ENCODE results near the gene MRTFA. TPM values are rescaled to one million over a fixed set of nuclear protein-coding genes. Genes with fewer than 3 reads are reported as not detected.
"Not testable (repeated sequence)": the region's sequence is repeated elsewhere in the genome, so short reads cannot be mapped to it uniquely, and the experiment has no call there.

The MRTFA gene
- total and polyA plus RNA-seq, 8 donors, result 11.1 to 706 (median 61.2) TPM

- TF ChIP-seq POLR2AphosphoS5 (IDR thresholded peaks at IDR 0.05), result no peak
- TF ChIP-seq POLR2A (IDR thresholded peaks at IDR 0.05), result no peak
- TF ChIP-seq EP300 (IDR thresholded peaks at IDR 0.05), result no peak
- TF ChIP-seq CTCF (IDR thresholded peaks at IDR 0.05), result no peak
Observed at GRCh38 chr22:40665312-40665711, 28.8 kb upstream of the MRTFA start.

GRCh38 chr22:40661671-40662070 is 25.2 kb upstream of the MRTFA start:
- no peak overlapping the region for H3K27ac ChIP-seq
- no peaks in the 10 kb centered on the region for H3K27me3 ChIP-seq
- H3K4me1 ChIP-seq, result peaks cover 0 to 19% (median 12%) of the 10 kb centered on the region in 4 donors
- DNase-seq, result no peak
- no peaks in the 10 kb centered on the region for H3K36me3 ChIP-seq
- WGBS, 5 donors, result 89 to 96% (median 93%) methylated on average over 7 of the region's 7 CpGs
- H3K4me3 ChIP-seq, result no peak overlapping the region
- intact Hi-C loops (cut with DNase I; ENCODE audit: low total_unique reads), result no loop called here
- TF ChIP-seq EP300 (IDR thresholded peaks at IDR 0.05) (no peak), CTCF (IDR thresholded peaks at IDR 0.05) (no peak), POLR2AphosphoS5 (IDR thresholded peaks at IDR 0.05) (no peak), POLR2A (IDR thresholded peaks at IDR 0.05) (no peak)
- no peaks in the 10 kb centered on the region for H3K9me3 ChIP-seq

More at GRCh38 chr22:40665312-40665711, 28.8 kb upstream of the MRTFA start:
- 62 to 77% (median 64%) methylated on average over 3 to 4 of the region's 4 CpGs for WGBS, 5 donors
- peak in 1 of 2 donors; percentile 64 for DNase-seq
- Histone ChIP-seq H3K36me3 (no peaks in the 10 kb centered on the region), H3K4me1 (peaks cover 0 to 20% (median 12%) of the 10 kb centered on the region in 4 donors), H3K27me3 (no peaks in the 10 kb centered on the region), H3K9me3 (no peaks in the 10 kb centered on the region), H3K4me3 (no peak overlapping the region), H3K27ac (peak overlapping the region in 3 of 5 donors; percentile 41 to 67 (median 65))
- intact Hi-C loops (cut with DNase I; ENCODE audit: low total_unique reads), result no loop called here

- Histone ChIP-seq H3K36me3 (no peaks in the 10 kb centered on the region), H3K27me3 (no peaks in the 10 kb centered on the region), H3K27ac (no peak overlapping the region), H3K4me1 (peaks cover 0 to 13% (median 7%) of the 10 kb centered on the region in 4 donors), H3K9me3 (no peaks in the 10 kb centered on the region), H3K4me3 (no peak overlapping the region)
- no peak for DNase-seq
- intact Hi-C loops (cut with DNase I; ENCODE audit: low total_unique reads), result no loop called here
- 63 to 92% (median 77%) methylated on average over 3 of the region's 3 CpGs for WGBS, 5 donors
- no peak for TF ChIP-seq CTCF (IDR thresholded peaks at IDR 0.05)
- no peak for TF ChIP-seq POLR2A (IDR thresholded peaks at IDR 0.05)
- no peak for TF ChIP-seq EP300 (IDR thresholded peaks at IDR 0.05)
- no peak for TF ChIP-seq POLR2AphosphoS5 (IDR thresholded peaks at IDR 0.05)
Observed at GRCh38 chr22:40660730-40661129, 24.2 kb upstream of the MRTFA start.

- Histone ChIP-seq H3K4me3 (no peak overlapping the region), H3K27me3 (no peaks in the 10 kb centered on the region), H3K36me3 (no peaks in the 10 kb centered on the region), H3K27ac (no peak overlapping the region), H3K4me1 (peaks cover 7 to 13% (median 13%) of the 10 kb centered on the region in 4 donors), H3K9me3 (no peaks in the 10 kb centered on the region)
- no peak for DNase-seq
- 73 to 93% (median 89%) methylated on average over 6 of the region's 6 CpGs for WGBS, 5 donors
- intact Hi-C loops (cut with DNase I; ENCODE audit: low total_unique reads), result no loop called here
- TF ChIP-seq EP300 (IDR thresholded peaks at IDR 0.05) (no peak), CTCF (IDR thresholded peaks at IDR 0.05) (no peak), POLR2A (IDR thresholded peaks at IDR 0.05) (no peak), POLR2AphosphoS5 (IDR thresholded peaks at IDR 0.05) (no peak)
Observed at GRCh38 chr22:40659166-40659565, 22.6 kb upstream of the MRTFA start.

- H3K27ac ChIP-seq; H3K36me3 ChIP-seq; DNase-seq; H3K4me3 ChIP-seq; H3K9me3 ChIP-seq; intact Hi-C loops (cut with DNase I; ENCODE audit: low total_unique reads); H3K27me3 ChIP-seq: not testable (repeated sequence)
- H3K4me1 ChIP-seq, result peaks cover 17 to 34% (median 32%) of the 10 kb centered on the region in 4 donors
- WGBS, 5 donors, result 75 to 90% (median 88%) methylated on average over 10 of the region's 10 CpGs
Observed at GRCh38 chr22:40656651-40657050, 20.1 kb upstream of the MRTFA start.

GRCh38 chr22:40655941-40656340 is 19.4 kb upstream of the MRTFA start:
- intact Hi-C loops (cut with DNase I; ENCODE audit: low total_unique reads); H3K36me3 ChIP-seq: not testable (repeated sequence)
- 92 to 95% (median 94%) methylated on average over 3 of the region's 3 CpGs for WGBS, 5 donors

More at GRCh38 chr22:40655941-40656340, 19.4 kb upstream of the MRTFA start:
- not testable (repeated sequence) for H3K4me3 ChIP-seq, DNase-seq, H3K27me3 ChIP-seq, H3K27ac ChIP-seq, H3K9me3 ChIP-seq
- peaks cover 17 to 40% (median 37%) of the 10 kb centered on the region in 4 donors for H3K4me1 ChIP-seq
